H1 (cell line): ENCODE data around the gene SOX10. TPM values are rescaled to one million over a fixed set of nuclear protein-coding genes. Genes with fewer than 3 reads are reported as not detected.
A peak's percentile ranks its signal among the peaks of the same experiment; 100 is the strongest.

Experiments used
- BACH1 ChIP-seq: IDR thresholded peaks from 2 replicates; pipeline ENCODE4 v1.6.1; 2012; ENCODE audit warnings: low read length, improper control_type of control experiment
- BCL11A ChIP-seq, 2 experiments: IDR thresholded peaks; one replicate each; pipeline ENCODE4 v1.6.1; 2011; ENCODE audit warnings: low read depth in 2 of 2, low read length in 2 of 2, mild to moderate bottlenecking in 2 of 2
- CHD1 ChIP-seq: IDR thresholded peaks from 2 replicates; pipeline ENCODE4 v1.6.1; 2012; ENCODE audit warnings: low read depth, low read length, improper control_type of control experiment
- CREB1 ChIP-seq: IDR thresholded peaks from 2 replicates; pipeline ENCODE4 v1.6.1; 2012; ENCODE audit warnings: inconsistent platforms
- EZH2 ChIP-seq: fragments of 200-600 bp; sonication (generic); IDR thresholded peaks from 2 replicates; pipeline ENCODE4 v1.7.1; 2012; ENCODE audit warnings: low read depth, mild to moderate bottlenecking, moderate library complexity, low read length, inconsistent platforms; ENCODE audit not compliant: severe bottlenecking
- FOSL1 ChIP-seq: IDR thresholded peaks from 2 replicates; pipeline ENCODE4 v1.6.1; 2011; ENCODE audit warnings: mild to moderate bottlenecking, low read depth, low read length, moderate library complexity; ENCODE audit not compliant: insufficient read depth
- GABPA ChIP-seq: IDR thresholded peaks from 2 replicates; pipeline ENCODE4 v1.6.1; 2011; ENCODE audit warnings: mild to moderate bottlenecking, low read length, moderate library complexity, borderline replicate concordance; ENCODE audit not compliant: insufficient read depth
- HDAC2 ChIP-seq, 2 experiments: fragments of 300-600 bp in 1 of 2; sonication (generic) in 1 of 2; IDR thresholded peaks; 2 replicates each; pipeline ENCODE4 v1.6.1; 2011 to 2012; ENCODE audit warnings: low read depth in 2 of 2, low read length in 2 of 2, mild to moderate bottlenecking in 2 of 2, moderate library complexity in 2 of 2, borderline replicate concordance in 1 of 2, inconsistent platforms in 1 of 2
- HDAC6 ChIP-seq: IDR thresholded peaks from one replicate; pipeline ENCODE4 v1.7.1; 2012; ENCODE audit warnings: low read depth, mild to moderate bottlenecking, inconsistent platforms, low read length, moderate library complexity
- JUND ChIP-seq: IDR thresholded peaks from 2 replicates; pipeline ENCODE4 v1.6.1; 2011; ENCODE audit warnings: mild to moderate bottlenecking, improper control_type of control experiment, low read length
- KDM4A ChIP-seq: IDR thresholded peaks from one replicate; pipeline ENCODE4 v1.7.1; 2012; ENCODE audit warnings: low read depth, mild to moderate bottlenecking, moderate library complexity, low read length, inconsistent platforms; ENCODE audit not compliant: severe bottlenecking
- MAFK ChIP-seq: IDR thresholded peaks from 2 replicates; pipeline ENCODE4 v1.6.1; 2012; ENCODE audit warnings: low read depth, mild to moderate bottlenecking, improper control_type of control experiment, low read length
- NANOG ChIP-seq: IDR thresholded peaks from 2 replicates; pipeline ENCODE4 v1.6.1; 2011; ENCODE audit warnings: low read length, low read depth, mild to moderate bottlenecking, inconsistent platforms; ENCODE audit not compliant: insufficient read depth, poor library complexity, severe bottlenecking
- NRF1 ChIP-seq: IDR thresholded peaks from 2 replicates; pipeline ENCODE4 v1.6.1; 2011; ENCODE audit warnings: mild to moderate bottlenecking, low read depth, low read length, improper control_type of control experiment
- RFX5 ChIP-seq: IDR thresholded peaks from 2 replicates; pipeline ENCODE4 v1.6.1; 2011; ENCODE audit warnings: low read depth, low read length, improper control_type of control experiment, borderline replicate concordance
- RNF2 ChIP-seq: fragments of 200-900, 300-1000 bp; sonication (generic); IDR thresholded peaks from 2 replicates; pipeline ENCODE4 v1.7.1; 2016; ENCODE audit warnings: borderline replicate concordance, low read depth, mild to moderate bottlenecking, antibody characterized with exemption, low read length; ENCODE audit not compliant: poor library complexity, severe bottlenecking; ENCODE audit errors: missing control alignments
- SAP30 ChIP-seq: fragments of 300-600 bp; sonication (generic); IDR thresholded peaks from 2 replicates; pipeline ENCODE4 v1.7.1; 2012; ENCODE audit warnings: low read length, moderate library complexity, mild to moderate bottlenecking, inconsistent platforms; ENCODE audit not compliant: insufficient read depth, insufficient replicate concordance
- SIRT6 ChIP-seq: IDR thresholded peaks from one replicate; pipeline ENCODE4 v1.7.1; 2012; ENCODE audit warnings: low read length, inconsistent platforms
- SRF ChIP-seq: IDR thresholded peaks from 2 replicates; pipeline ENCODE4 v1.6.1; 2011; ENCODE audit warnings: mild to moderate bottlenecking, low read depth, low read length, moderate library complexity
- TCF12 ChIP-seq: IDR thresholded peaks from 2 replicates; pipeline ENCODE4 v1.6.1; 2011; ENCODE audit warnings: low read depth, mild to moderate bottlenecking, low read length
- ZNF274 ChIP-seq: IDR thresholded peaks from 2 replicates; pipeline ENCODE4 v1.7.0; 2012; ENCODE audit warnings: low read length, borderline replicate concordance; ENCODE audit errors: extremely low read depth
- polyA plus RNA-seq, 7 experiments: library from polyadenylated mRNA; depleted of rRNA in 3 of 7; stranded (reverse) in 5 of 7; unstranded in 2 of 7; fragments of >200 nt in 5 of 7; fragments of 200-250 nt in 2 of 7; gene quantifications; 1 replicate in 5 of 7; 2 replicates in 1 of 7; 4 replicates in 1 of 7; pipeline versions ENCODE4 v1.2.1 to v1.2.3, GENCODE V29; 2011 to 2013; ENCODE audit warnings: missing spikeins in 2 of 7, mixed read lengths in 2 of 7
- total RNA-seq: library from RNA; stranded (reverse); fragmentation: NEBNext Ultra II Directional; extraction: Animal tissue kit (Norgen Biotek cat#: 25700); gene quantifications from 2 replicates; pipeline ENCODE4 v1.2.1, GENCODE V29; 2021
- TF ChIP-seq, protein P1 (sequence below): IDR thresholded peaks from 2 replicates; pipeline ENCODE4 v1.6.1; 2011; ENCODE audit warnings: low read depth, mild to moderate bottlenecking, low read length; ENCODE audit not compliant: insufficient read depth

Gene SOX10
- total and polyA plus RNA-seq, 2 of the 8 experiments (the other 6 are each of a cell fraction or from before 2014, with no cell fraction given), result 2.7 TPM

DNA sequence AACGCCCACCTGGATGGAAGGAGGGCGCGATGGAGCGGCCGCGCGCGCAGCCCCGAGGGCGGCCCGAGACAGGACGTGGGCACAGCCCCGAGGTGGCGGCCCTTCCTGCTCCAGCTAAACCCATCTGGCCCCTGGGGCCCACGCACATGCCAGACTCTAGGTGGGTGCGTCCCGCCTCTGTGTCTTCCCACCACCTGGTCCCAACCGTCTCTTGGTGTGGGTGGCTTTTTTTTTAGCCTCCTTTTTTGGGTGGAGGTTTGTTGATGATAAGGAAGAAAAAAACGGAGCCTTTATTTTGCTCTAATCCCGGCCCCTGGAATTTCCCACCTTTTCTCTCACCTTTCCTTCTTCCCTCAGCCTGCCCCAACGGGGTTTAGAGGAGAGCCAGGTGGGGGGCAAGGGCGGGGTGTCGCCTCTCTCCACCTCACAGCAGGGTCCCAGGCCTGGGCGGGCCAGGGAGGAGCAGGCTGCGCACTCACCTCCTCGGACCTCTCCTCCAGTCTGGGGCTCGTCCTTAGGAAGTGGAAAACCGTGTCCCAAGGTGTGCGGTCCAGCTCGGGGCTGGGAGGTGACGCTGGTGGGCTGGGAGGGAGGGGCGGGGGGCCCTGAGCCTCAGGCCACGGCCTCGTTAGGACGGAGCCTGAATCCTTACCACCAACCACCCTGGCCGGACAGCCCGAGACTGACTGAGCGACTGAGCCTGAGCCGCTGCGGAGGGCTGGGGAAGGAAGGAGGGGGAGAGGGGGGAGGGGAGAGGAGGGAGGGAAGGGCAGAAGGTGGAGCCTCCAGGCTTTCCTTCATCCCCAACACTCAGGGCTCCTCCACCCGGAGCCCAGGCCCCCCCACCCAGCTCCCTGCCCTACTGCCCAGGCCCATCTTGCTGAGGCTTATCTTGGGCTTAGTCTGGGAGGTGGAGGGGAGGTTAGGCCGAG, at the start of gene SOX10 (continued):
- TF ChIP-seq RFX5 (no peak), KDM4A (peak; percentile 31), JUND (no peak), EZH2 (peak; percentile 38), SAP30 (no peak), CREB1 (no peak), HDAC2 (IDR thresholded peaks at IDR 0.05; ENCODE audit: borderline replicate concordance in 1 of 2, low read depth in 2 of 2, low read length in 2 of 2) (no peak), GABPA (no peak), BCL11A (IDR thresholded peaks at IDR 0.05; ENCODE audit: low read depth in 2 of 2, low read length in 2 of 2) (no peak), BACH1 (no peak), TCF12 (no peak), SIRT6 (no peak), SRF (no peak), ZNF274 (no peak), FOSL1 (no peak), NANOG (no peak), CHD1 (no peak), NRF1 (no peak), MAFK (no peak), RNF2 (no peak), HDAC6 (no peak)
- TF ChIP-seq, protein P1, sequence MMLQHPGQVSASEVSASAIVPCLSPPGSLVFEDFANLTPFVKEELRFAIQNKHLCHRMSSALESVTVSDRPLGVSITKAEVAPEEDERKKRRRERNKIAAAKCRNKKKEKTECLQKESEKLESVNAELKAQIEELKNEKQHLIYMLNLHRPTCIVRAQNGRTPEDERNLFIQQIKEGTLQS, result no peak
